GM21619 (cell line): ENCODE results near the gene EEFSEC.

Source experiments
- ATAC-seq: cut with Tn5 transposase; IDR thresholded peaks from one replicate; pipeline ENCODE4 v1.9.1; 2021; ENCODE audit not compliant: unreplicated experiment

EEFSEC gene

DNA sequence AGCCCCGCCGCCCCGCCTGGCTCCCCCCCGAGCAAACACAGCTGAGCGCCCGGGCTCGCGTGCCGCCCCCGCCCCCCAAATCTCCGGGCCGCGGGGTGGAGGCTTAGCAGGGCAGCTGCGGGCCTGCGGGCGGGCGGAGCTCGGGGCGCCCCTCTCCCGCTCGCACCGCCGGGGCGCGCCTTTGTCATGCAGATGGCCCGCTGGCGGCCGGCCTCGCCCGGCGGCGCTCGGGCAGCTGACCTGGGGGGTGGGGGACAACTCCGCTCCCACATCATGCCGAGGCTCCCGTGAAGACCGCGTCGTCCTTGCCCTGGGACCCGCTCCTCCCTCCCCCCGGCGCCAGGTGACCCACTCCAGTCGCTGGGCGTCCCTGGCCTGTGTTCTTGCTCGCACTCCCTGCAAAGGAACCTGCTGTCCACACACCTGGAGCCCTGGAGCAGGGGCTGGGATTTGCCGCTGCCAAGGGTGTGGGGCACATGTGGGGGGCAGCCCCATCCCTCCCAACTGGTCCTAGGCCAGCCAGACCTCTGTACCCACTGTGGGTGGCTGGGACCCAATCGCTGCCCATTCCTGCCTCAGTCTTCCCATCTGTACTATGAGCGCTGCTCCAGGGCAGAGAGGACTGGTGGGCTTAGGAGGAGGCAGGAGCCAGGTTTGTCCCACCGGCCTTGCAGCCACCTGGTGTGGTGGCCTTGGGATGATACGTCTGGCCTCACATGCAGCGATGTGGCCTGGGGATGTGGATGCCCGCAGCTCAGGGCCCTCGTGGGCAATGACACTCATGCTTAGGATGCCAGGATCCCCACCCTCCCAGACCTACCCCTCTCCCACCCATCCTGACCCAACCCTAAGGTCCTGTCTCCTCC, 279.9 kb downstream of the EEFSEC start:
- ATAC-seq: no peak

DNA sequence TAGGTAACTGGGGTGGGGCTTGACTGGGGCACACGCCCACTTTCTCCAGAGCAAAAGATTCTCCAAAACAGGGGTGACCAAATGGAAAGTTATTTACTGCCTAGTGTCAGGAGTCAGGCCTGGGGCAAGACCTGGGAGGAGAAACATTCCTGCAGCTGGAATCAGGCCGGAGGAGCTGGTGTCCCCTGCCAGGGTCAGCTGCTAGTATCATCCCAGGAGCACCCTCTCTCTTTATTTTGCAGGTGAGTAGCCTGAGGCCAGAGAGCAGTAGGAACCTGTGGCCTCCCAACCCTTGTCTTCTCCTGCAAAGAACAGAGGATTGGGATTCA, 280.5 kb downstream of the EEFSEC start:
- ATAC-seq: no peak

DNA sequence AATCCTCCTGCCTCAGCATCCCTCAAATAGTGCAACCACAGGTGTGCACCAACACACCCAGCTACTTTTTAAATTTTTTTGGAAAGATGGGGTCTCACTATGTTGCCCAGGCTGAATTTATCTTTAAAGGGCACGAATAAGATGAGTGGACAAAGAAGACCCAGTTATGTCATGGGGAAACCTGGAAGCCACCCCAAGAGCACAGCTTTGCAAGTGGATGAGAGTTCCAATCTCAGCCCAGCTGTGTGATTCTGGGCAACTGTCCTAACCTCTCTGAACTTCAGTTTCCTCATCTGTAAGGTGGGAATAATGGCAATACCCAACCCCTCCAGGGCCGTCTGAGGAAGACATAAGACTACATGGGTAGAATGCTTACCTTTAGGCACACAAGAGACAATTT, 281.2 kb downstream of the EEFSEC start:
- ATAC-seq: no peak

DNA sequence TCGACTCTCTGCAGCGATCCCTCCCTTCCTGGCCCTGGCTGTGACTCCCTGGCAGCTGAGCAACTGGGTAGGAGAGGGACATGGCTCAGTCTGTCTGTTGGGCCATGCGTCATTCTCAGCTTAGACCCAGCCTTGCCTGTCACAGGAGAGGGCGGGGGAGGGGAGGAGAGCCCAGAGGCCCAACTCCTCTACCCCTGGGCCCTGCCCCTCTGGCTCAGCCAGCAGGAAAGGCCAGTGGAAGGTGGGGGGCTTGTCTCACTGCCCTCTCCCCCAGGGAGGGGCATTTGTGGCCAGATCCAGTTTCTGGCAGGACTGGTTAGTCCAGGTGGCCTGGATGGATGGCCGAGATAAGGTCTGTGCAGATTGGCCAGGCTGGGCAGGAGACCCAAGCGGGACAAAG, 281.8 kb downstream of the EEFSEC start:
- ATAC-seq: no peak

DNA sequence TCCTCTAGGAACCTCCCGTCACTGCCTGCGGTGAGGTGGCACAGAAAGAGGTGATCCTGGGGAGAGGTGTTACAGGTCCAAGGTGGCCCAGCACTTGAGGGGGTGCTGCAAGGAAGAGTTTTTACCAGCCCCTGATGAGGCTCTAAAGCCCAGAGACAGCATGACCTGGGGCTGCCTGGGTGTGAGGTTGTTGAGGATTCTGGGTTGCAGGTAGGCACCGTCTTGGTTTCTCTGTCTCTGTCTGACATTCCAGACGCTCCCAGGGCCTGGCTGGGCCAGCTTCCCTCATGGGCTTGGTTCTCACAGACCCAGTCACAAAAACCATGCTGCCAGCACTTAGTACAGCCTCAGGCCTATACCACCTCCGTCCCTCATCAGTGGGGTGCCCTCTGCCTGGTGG, 282.3 kb downstream of the EEFSEC start:
- no peak for ATAC-seq

DNA sequence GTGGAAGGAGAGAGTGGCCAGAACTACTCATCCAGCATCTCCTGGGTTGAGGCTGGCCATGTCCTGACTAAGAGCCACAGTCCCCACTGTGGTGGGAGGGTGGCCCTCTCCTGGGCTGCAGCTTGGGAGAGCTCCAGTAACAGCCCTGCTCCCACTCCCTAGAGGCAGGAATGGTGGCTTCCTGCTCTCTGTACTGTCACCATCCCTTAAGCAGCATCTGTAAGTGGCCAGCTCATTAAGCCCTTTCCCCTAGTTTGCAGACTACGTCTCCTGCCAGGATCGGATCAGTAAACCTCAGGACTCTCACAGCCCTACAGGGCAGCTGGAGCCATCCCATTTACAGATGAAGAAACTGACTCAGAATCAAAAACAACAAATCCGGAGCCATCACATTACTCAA, 282.9 kb downstream of the EEFSEC start:
- no peak for ATAC-seq

DNA sequence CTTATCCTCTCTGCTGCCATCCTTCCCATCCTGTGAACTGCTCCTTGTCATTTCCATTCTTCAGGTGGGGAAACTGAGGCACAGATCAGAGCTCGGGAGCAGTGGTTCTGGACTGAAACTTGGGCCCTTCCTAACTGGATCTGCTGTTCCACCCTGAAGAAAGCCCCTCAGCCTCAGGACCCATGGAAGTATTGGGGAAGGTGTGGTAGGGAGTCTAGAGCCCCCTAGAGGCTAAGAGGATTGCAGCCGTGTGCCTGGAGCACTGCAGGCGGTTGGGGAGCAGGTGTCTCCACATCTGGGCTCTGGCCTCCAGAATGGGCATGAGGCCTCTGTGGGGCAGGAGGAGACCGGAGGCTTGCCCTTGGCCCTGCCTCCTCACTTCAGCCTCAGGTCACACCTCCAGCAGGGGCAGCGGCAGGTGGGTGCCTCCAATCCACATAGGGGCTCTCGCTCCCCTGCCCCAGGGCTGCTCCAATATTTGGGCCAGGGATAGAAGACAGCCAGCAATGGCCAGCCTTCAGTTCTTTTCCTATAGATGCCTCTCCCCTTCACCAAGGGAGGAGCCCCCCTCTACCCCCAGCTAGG, 285.3 kb downstream of the EEFSEC start:
- no peak for ATAC-seq

DNA sequence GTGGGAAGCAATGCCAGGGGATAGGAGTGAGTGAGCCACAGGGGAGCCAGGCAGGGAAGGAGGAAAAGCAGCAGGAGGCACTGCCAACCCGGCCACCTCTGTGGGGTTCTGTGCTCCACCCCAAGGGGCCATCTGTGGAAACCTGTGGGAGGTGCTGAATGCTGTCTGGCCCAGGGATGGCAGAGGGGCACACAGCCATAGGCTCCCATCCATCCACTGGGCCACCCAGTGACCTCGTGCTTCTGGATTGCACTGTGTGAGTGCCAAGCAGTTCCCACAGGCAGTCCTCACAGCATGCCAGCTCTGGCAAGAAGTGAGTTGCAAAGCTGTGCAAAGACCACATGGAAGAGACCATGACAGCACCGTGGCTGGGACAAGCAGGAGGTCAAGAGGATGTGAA, 285.9 kb downstream of the EEFSEC start:
- no peak for ATAC-seq

DNA sequence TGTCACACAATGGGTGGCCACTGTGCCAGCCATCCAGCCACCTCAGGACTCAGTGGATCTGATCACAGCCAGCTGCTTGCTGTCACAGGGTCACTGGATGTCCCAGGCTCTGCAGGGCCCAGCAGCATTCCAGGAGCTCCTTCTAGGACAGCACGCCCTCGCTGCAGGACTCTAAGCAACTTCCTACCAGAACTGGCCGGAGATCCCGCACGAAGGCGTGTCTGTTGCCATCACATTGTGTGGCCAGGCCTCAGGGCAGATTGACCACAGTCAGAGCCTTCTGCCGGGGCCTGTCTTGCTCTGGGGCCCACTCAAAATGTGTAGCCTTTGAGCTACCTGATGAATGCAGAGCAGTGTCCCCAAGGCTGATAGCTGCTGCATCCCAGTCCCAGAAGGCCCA, 288.8 kb downstream of the EEFSEC start:
- no peak for ATAC-seq

DNA sequence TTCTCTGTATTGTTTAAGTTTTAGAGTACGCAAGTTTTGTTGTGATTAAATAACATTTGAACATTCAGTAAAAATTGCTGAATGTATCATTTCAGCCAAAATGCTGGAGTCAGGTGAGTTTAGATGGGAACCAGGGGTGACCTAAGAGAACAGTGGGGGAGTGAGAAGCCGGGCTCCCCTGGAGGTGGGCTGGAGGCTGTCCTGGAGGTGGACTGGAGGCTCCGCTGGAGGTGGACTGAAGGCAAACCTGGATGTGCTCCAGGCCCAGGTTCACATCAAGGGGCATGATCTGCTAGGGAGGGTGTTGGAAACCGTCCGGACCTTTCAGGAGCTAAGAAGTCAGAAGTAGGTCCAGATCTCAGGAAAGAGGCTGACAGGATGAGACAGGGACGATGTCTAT, 289.7 kb downstream of the EEFSEC start:
- ATAC-seq: no peak

DNA sequence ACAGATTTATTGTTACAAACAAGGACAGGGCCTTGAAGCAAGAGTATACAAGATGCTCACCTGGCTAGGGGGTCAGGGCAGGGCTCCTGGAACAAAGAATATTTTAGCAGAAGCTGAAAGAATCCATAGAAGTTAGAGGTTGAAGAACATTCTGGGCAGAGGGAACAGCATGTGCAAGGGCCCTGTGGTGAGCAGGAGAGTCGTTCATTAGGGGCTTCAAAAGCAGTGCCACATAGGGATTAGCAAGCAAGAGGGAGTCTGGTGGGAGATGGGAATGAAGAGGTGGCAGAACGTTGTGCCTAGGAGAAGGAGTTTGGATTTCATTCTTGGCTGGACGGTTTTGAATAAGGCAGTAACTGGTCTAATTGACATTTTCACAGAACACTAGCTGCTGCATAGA, 290.5 kb downstream of the EEFSEC start:
- ATAC-seq: no peak

DNA sequence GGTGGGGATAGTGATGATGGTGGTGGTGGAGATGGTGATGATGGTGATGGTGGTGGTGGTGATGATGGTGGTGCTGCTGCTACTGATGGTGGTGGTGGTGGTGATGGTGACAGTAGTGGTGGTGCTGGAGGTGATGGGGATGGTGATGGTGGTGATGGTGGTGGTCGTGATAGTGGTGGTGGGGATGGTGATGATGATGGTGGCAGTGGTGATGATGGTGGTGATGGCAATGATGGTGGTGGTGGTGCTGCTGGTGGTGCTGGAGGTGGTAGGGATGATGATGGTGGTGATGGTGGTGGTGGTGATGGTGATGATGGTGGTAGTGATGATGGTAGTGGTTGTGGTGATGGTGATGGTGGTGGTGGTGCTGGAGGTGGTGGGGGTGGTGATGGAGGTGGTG, 292.1 kb downstream of the EEFSEC start:
- no peak for ATAC-seq

DNA sequence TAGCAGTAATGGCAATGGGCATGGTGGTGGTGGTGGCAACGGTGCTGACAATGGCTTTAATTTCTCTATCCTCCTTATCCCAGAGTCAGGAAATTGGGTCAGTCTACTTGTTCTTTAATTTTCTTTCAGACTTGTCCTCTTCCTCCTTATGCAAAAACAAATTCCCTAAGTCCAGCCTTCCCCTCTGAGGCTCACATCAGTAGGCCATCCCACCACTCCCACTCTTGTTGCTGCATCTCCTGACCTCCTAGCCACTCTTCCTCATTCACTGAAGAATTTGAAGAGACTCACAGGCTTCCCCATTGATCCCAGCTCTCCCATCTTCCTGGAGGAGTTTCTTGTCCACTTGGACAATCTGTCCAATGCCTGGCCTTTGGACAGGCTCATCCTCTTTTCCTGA, 293.5 kb downstream of the EEFSEC start:
- ATAC-seq: no peak

DNA sequence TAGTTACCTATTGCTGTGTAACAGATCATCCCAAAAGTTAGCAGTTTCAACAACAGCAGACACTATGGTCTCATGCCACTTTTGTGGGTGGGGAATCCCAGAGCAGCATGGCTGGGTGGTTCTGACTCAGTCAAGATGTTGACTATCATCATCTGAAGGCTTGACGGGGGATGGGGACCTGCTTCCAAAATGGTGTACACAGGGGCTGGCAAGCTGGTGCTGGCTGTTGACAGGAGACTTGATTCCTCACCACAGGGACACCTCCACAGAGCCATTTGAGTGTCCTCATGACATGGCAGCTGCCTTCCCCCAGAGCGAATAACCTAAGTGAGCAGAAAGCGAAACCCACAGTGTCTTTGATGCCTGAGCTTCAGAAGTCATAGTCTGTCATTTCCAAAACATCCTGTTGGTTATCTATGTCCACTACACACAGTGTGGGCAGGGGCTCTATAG, 294.3 kb downstream of the EEFSEC start:
- peak; percentile 65 for ATAC-seq

DNA sequence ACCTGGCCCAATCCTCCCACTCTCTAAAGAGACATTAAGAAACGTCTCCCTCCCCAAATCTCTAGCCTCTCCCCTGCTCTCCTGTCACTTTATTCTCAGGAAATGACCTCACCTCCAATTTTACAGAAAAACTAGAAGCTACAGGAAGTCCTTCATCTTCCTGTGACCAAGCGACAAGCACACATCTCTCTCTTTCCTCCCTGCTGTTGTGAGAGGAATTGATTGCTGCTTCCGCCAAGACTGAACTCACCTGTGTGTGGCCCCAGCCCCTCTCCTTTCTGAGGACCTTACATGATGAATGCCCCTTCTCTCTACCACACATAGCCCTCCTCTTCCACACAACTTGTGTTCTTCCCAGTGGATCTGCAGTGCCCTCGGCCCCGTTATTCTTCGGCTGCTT, 295.2 kb downstream of the EEFSEC start:
- no peak for ATAC-seq

DNA sequence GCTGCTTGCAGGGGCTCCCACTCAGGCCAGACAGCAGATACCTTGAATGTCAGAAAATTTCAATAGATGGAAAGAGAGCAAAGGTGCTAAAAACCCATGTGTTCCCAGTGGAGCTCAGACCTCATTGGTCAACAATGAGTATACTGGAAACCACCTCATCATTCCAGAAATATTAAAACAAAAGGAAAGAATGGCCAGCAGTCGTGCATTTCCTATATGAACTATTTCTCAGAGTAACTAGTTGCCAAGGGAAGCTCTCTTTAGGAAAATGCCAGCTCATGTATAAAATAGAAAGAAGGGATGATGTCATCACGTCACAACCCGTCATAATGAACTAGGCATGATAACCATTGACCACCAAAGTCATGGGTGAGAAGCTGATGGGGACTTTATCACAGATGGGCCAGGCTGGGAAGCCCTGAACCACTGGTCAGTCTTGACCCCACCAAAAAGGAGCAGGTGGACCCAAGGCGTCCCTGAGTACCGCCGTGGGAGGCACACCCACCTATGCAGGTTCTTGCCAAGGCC, 295.9 kb downstream of the EEFSEC start:
- no peak for ATAC-seq

DNA sequence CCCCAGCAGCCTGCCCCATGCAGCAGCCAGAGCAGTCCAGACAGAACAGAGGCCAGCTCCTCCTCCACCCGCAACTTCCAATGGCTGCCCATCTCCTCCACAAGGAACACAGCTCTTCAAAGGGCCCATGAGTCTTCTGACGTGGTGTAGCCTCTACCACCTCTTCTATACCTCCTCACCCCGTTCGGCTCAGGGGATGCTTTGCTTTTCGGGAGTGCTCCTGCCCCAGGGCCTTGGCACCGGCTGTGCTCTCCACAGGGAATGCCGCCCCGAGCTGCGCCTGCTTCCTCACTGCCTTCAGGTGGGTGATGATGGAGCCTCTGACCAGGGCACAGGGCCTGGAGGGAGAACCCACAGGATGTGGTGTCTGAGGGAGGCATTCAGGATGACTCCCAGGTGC, 298.8 kb downstream of the EEFSEC start:
- ATAC-seq: no peak

DNA sequence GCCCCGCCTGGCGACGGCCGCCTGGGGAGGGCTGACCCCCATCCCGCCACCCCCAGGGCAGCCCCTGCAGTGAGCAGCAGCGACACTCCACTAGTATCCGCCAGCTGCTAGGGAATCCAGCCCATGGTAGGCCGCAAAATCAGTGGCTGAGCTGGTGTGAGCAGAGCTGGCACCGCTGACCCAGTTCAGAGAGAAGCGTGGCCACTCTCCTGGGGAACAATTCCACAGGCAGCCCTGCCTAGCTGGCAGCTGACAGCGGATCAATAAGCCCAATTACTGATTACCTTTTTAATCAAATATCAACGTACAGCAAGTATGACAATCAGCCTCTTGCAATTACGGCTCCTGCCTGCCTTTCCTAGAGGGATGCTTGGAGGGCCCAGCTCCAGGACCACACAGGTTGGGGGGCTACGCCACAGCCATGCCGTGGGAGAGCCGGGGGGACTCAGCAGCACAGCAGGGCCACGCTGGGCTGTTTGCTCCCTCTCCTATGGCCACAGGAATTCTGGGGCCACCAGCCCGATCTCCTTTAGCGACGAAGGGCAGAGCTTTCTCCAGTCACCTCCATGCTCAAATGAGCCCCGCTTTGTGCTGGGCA, 299.5 kb downstream of the EEFSEC start:
- no peak for ATAC-seq

DNA sequence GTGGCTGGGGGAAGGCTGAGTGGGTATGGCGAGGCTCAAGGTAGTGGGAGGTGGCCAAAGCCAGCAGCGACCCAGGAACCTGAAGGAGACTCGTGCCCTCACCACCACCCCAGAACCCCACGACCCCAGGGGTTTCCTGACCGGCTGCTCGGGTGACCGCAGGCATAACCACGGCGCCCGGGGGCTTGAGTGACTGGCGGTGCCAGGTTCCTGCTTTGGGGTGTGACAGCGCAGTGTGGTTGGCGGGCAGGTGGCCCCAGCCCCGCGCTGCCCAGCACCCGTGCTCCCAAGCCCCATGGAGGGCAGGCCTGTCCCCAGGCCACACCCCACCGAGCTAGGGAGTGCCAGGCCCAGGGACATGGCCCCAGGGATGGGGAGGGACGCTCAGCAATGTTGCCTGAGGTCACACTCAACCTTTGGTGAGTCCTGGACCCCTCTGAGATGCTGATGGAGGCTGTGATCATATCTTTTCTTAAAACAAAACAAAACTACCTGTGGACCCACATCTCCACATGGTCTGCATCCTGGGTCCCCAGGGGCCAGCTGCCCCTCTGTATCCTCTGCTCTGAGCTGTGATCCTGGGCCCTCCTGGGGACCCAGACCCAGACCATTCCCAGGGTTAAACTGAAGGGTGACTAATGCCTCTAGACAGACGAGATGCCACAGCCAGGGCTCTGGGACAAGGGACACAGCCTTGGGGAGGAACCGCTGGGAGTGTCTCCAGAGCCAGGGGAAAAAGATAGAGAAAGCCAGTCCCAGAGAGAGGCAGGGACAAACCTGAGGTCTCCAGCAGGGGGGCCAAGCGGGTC, 300.4 kb downstream of the EEFSEC start:
- no peak for ATAC-seq

DNA sequence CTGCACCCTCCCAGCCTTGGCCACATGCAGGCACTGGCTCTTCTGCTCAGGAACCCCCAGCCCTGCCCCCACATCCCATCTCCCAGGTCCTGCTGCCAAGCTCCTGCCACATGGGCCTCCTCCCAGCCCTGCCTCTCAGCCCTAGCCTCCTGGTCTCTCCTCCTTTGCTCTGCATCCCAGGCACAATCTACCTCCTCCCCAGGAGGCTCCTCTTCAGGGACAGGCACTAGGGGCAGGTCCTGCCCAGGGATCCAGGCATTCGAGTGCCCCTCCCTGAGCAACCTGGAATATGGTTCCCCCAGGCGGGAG, 301.0 kb downstream of the EEFSEC start:
- ATAC-seq: no peak

DNA sequence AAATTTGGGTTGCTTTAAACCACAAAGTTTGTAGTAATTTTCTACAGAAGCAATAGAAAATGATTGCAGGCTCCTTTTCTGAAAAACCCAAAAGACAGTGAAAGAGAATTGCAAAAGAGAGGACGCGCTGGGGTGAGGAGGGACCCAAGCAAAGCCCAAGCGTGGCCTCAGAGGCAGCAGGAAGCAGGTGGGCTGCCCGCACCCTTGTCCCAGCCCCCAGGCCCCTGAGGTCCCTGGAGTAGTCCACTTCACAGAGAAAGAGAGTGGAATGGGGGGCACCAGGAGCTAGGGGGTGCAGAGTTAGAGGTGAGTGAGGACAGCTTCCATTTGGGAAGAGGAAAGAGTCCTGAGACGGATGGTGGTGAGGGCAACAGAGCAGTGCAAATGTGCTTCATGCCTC, 301.8 kb downstream of the EEFSEC start:
- no peak for ATAC-seq
